Neutrophil (primary cell): ENCODE measurements around the gene ABHD16A.

ENCODE experiments used
- H3K27ac ChIP-seq: fragments of 200-600 bp; sonication (generic); 2 replicates; pipeline ENCODE4 v1.5.1; 2016; ENCODE audit warnings: mild to moderate bottlenecking, moderate library complexity
- H3K27me3 ChIP-seq: fragments of 200-600 bp; sonication (generic); 2 replicates; pipeline ENCODE4 v1.6.0; 2016; ENCODE audit warnings: mild to moderate bottlenecking
- H3K36me3 ChIP-seq: fragments of 200-600 bp; sonication (generic); 2 replicates; pipeline ENCODE4 v1.5.1; 2017
- H3K4me1 ChIP-seq, 2 experiments: fragments of 200-600 bp in 1 of 2; sonication (generic) in 1 of 2; 1 replicate in 1 of 2; 2 replicates in 1 of 2; pipeline versions ENCODE4 v1.5.1 to v1.6.1; 2013 to 2016; ENCODE audit warnings: low read depth in 1 of 2, low read length in 1 of 2, mild to moderate bottlenecking in 1 of 2, moderate library complexity in 1 of 2; ENCODE audit not compliant: control insufficient read depth in 1 of 2, insufficient read depth in 1 of 2
- H3K4me3 ChIP-seq, 2 experiments: fragments of 200-600 bp in 1 of 2; sonication (generic) in 1 of 2; 1 replicate in 1 of 2; 2 replicates in 1 of 2; pipeline ENCODE4 v1.5.1; 2013 to 2016; ENCODE audit warnings: low read depth in 1 of 2, low read length in 1 of 2, mild to moderate bottlenecking in 1 of 2, moderate library complexity in 1 of 2
- H3K9me3 ChIP-seq: fragments of 200-600 bp; sonication (generic); 2 replicates; pipeline ENCODE4 v1.5.1; 2016
- CTCF ChIP-seq: fragments of 200-600 bp; sonication (generic); IDR thresholded peaks from 2 replicates; pipeline ENCODE4 v1.5.1; 2016; ENCODE audit warnings: antibody characterized with exemption

The ABHD16A gene

GRCh38 chr6:31742894-31743293, 39.8 kb upstream of the ABHD16A start:
- TF ChIP-seq CTCF: no peak
- no peaks in the 10 kb centered on the region for H3K9me3 ChIP-seq
- no peaks in the 10 kb centered on the region for H3K27me3 ChIP-seq
- H3K36me3 ChIP-seq: no peaks in the 10 kb centered on the region
- no peak overlapping the region for H3K4me3 ChIP-seq
- H3K4me1 ChIP-seq: peaks cover 32 to 38% of the 10 kb centered on the region in 2 experiments
- no peak overlapping the region for H3K27ac ChIP-seq

GRCh38 chr6:31741815-31742214, 38.7 kb upstream of the ABHD16A start:
- TF ChIP-seq CTCF: no peak
- H3K36me3 ChIP-seq: no peaks in the 10 kb centered on the region
- no peak overlapping the region for H3K4me3 ChIP-seq
- H3K4me1 ChIP-seq: peaks cover 42 to 48% of the 10 kb centered on the region in 2 experiments
- no peaks in the 10 kb centered on the region for H3K27me3 ChIP-seq
- peak overlapping the region; percentile 96 for H3K27ac ChIP-seq
- no peaks in the 10 kb centered on the region for H3K9me3 ChIP-seq

- Histone ChIP-seq H3K4me1 (peaks cover 44 to 52% of the 10 kb centered on the region in 2 experiments), H3K4me3 (peak overlapping the region; percentile 82 to 88), H3K27ac (peak overlapping the region; percentile 96), H3K27me3 (no peaks in the 10 kb centered on the region), H3K9me3 (no peaks in the 10 kb centered on the region), H3K36me3 (no peaks in the 10 kb centered on the region)
- TF ChIP-seq CTCF: no peak
Measured at GRCh38 chr6:31740397-31741223, 37.5 kb upstream of the ABHD16A start.

GRCh38 chr6:31739639-31740396, 36.7 kb upstream of the ABHD16A start, which contains the start of gene MSH5:
Gene MSH5 (plus strand): TSS chr6:31740005. CDS start chr6:31740467, 462 bp downstream.
- H3K9me3 ChIP-seq: no peaks in the 10 kb centered on the region
- peak within 1 kb of the TSS; percentile 88 to 98 for H3K4me3 ChIP-seq
- H3K4me1 ChIP-seq: peaks cover 44 to 52% of the 10 kb centered on the region in 2 experiments
- H3K27me3 ChIP-seq: no peaks in the 10 kb centered on the region
- no peak for TF ChIP-seq CTCF
- H3K36me3 ChIP-seq: no peaks in the 10 kb centered on the region
- H3K27ac ChIP-seq: peak within 1 kb of the TSS; percentile 96

GRCh38 chr6:31737991-31738979, 35.2 kb upstream of the ABHD16A start:
- H3K4me1 ChIP-seq: peaks cover 57 to 65% of the 10 kb centered on the region in 2 experiments
- TF ChIP-seq CTCF: no peak
- H3K27ac ChIP-seq: peak overlapping the region; percentile 96
- peaks cover 11% of the 10 kb centered on the region for H3K36me3 ChIP-seq
- H3K9me3 ChIP-seq: no peaks in the 10 kb centered on the region
- H3K4me3 ChIP-seq: peak overlapping the region; percentile 88 to 98
- no peaks in the 10 kb centered on the region for H3K27me3 ChIP-seq
